Activated T-cell treated with anti-CD3 and anti-CD28 coated beads, Interleukin-2, amount 50 U/mL, for 72 hours (primary cell): ENCODE measurements around the gene OR10C1. TPM values are rescaled to one million over a fixed set of nuclear protein-coding genes. Genes with fewer than 3 reads are reported as not detected.
"Not testable (repeated sequence)": the region's sequence is repeated elsewhere in the genome, so short reads cannot be mapped to it uniquely, and the experiment has no call there.

Experiments
- ATAC-seq, 2 donors: fragments of 150-1000 bp; cut with Tn5 transposase; replicated peaks in 1 of 2; 2 replicates each; pipeline ENCODE4 v1.10.0; 2021; ENCODE audit warnings: moderate library complexity in 2 of 2, mild to moderate bottlenecking in 1 of 2
- DNase-seq, 2 donors: peaks; one replicate each; pipeline ENCODE4 v3.0.0; 2021 to 2022; ENCODE audit warnings: mixed read lengths in 1 of 2
- H3K27ac Mint-ChIP-seq: one replicate; pipeline ENCODE4 v1.8.0; 2022; ENCODE audit warnings: mild to moderate bottlenecking, moderate library complexity, mixed read lengths
- H3K27me3 Mint-ChIP-seq: one replicate; pipeline ENCODE4 v1.8.0; 2022; ENCODE audit warnings: low read depth, mixed read lengths
- H3K36me3 Mint-ChIP-seq, 2 donors: one replicate each; pipeline ENCODE4 v1.8.0; 2022; ENCODE audit warnings: mixed read lengths in 2 of 2, mild to moderate bottlenecking in 1 of 2; ENCODE audit not compliant: insufficient read depth in 2 of 2
- H3K4me1 Mint-ChIP-seq: one replicate; pipeline ENCODE4 v1.8.0; 2022; ENCODE audit warnings: low read depth, mixed read lengths
- H3K4me3 Mint-ChIP-seq, 2 donors: one replicate each; pipeline ENCODE4 v1.8.0; 2022; ENCODE audit warnings: mild to moderate bottlenecking in 2 of 2, mixed read lengths in 2 of 2, moderate library complexity in 2 of 2
- H3K9me3 Mint-ChIP-seq, 2 donors: one replicate each; pipeline ENCODE4 v1.8.0; 2022; ENCODE audit warnings: mixed read lengths in 2 of 2
- total RNA-seq, 2 donors: library from RNA; stranded (reverse); gene quantifications; one replicate each; pipeline ENCODE4 v1.2.3, GENCODE V29; 2022

Gene OR10C1, protein sequence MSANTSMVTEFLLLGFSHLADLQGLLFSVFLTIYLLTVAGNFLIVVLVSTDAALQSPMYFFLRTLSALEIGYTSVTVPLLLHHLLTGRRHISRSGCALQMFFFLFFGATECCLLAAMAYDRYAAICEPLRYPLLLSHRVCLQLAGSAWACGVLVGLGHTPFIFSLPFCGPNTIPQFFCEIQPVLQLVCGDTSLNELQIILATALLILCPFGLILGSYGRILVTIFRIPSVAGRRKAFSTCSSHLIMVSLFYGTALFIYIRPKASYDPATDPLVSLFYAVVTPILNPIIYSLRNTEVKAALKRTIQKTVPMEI
- total RNA-seq, result not detected

DNA sequence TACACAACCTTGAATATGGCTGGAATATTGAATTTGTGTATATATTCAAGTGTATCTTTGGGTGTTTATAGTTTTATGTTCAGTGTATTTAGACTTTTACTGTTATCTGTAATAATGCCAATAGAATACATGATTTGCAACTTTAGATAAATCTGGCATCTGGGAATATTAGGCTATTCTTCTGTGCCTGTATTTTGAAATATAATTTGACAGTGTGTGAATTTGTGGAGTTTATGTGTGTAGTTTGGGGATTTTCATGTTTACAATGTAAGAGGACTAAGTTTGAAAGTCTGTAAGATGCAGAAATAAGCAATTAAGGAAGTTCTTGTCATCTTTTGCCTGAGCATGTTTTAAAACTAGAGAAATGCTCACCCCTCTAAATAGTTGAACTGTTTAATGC is at the start of gene OR10C1:
Gene OR10C1, plus strand, starts transcription at position 301 of the 400 bp plus-strand sequence. CDS start 710 bp downstream, outside the sequence.
- H3K9me3 Mint-ChIP-seq, result no peaks in the 10 kb centered on the region
- H3K36me3 Mint-ChIP-seq, result peaks cover 0 to 2% of the 10 kb centered on the region in 2 donors
- ATAC-seq, result no peak
- no peak within 1 kb of the TSS for H3K4me3 Mint-ChIP-seq
- no peak within 1 kb of the TSS for H3K27ac Mint-ChIP-seq
- DNase-seq, result no peak
- no peaks in the 10 kb centered on the region for H3K4me1 Mint-ChIP-seq
- peaks cover 44% of the 10 kb centered on the region for H3K27me3 Mint-ChIP-seq

DNA sequence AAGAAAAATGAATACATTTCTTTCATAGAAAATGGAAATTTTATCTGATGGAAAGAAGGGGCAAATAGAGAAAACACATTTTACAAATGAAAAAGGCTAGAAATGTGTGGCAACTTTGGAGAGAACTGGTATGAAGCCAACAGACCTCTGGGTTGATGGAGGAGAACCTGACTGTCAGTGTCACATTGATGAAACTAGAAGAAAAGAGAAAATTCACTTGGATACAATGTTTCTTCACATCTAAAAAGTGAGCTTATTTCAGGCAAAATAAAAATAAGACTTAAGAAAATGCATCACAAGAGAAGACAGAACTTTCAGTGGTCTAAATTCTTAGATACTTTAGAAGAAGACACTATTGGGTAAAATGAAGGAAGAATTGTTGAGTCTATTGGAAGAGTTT is 43.8 kb upstream of the OR10C1 start, which contains the start of gene OR12D2:
Gene OR12D2, plus strand, starts transcription at position 301 of the 400 bp plus-strand sequence. CDS start 1,069 bp downstream, outside the sequence.
- ATAC-seq (no peak), DNase-seq (no peak)
- no peak within 1 kb of the TSS for H3K4me3 Mint-ChIP-seq
- H3K36me3 Mint-ChIP-seq, result no peaks in the 10 kb centered on the region
- H3K27ac Mint-ChIP-seq, result no peak within 1 kb of the TSS
- no peaks in the 10 kb centered on the region for H3K9me3 Mint-ChIP-seq
- no peaks in the 10 kb centered on the region for H3K4me1 Mint-ChIP-seq
- H3K27me3 Mint-ChIP-seq, result peaks cover 39% of the 10 kb centered on the region

DNA sequence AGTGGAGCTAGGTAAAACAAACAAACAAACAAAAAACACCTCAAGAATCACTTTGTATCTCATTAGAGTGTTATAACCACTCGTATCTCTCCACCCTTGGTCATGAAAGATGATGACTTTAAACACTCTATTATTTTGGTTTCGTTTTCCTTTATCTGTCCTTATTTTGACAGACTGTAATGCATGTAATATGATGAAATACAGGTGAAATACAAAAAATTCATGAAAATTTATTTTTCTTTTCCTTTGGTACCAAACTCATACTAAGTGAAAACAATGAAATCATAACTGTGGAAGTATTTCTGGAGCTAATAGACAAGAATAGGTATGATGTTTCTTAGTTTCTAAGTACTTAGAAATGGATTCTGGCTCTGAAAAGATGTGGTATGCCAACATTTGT is 39.6 kb upstream of the OR10C1 start:
- DNase-seq (no peak), ATAC-seq (no peak)
- no peaks in the 10 kb centered on the region for H3K36me3 Mint-ChIP-seq
- H3K27me3 Mint-ChIP-seq, result peaks cover 62% of the 10 kb centered on the region
- H3K27ac Mint-ChIP-seq, result no peak overlapping the region
- H3K4me3 Mint-ChIP-seq, result no peak overlapping the region
- no peaks in the 10 kb centered on the region for H3K4me1 Mint-ChIP-seq
- H3K9me3 Mint-ChIP-seq, result no peaks in the 10 kb centered on the region

DNA sequence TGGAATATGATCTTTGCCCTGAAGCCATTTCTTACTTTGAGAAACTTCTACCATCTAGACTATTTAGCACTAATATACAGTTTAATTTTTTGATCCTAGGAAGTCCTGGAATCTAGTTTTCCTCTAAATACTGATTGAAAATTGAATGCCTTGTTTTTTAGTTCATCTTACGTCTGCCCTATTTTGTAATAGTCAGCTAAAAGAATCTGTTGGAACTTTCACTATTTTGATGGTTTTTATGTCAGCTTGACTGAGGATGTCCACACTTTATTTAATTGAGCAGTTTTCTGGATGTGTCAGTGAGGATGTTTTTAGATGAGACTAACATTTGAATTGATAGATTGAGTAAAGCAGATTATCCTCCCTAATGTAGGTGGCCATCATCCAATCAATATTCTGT is 35.3 kb upstream of the OR10C1 start:
- Mint-ChIP-seq H3K4me3 (no peak overlapping the region), H3K9me3 (peaks cover 0 to 1% of the 10 kb centered on the region in 2 donors), H3K27ac (no peak overlapping the region), H3K4me1 (no peaks in the 10 kb centered on the region), H3K36me3 (no peaks in the 10 kb centered on the region), H3K27me3 (peaks cover 49% of the 10 kb centered on the region)
- DNase-seq (no peak), ATAC-seq (no peak)

DNA sequence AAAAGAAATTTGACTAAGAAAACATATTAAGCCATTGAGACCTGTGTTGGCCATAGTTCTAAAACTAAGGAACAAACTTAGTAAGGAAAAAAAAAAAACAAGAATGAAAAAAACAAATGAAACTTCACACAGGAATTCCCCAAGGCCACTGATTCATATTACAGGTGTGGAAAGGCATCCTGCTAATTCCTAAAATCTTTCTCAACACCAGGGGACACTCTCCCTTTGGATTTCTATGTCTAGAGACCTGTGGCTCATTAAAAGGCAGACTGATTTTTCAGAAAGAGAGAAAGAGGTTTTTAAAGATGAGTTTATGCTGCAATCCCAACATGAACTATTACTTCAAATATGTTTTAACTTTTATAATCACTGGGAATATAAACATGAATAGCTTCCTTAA is 24.5 kb upstream of the OR10C1 start, which contains the start of gene OR12D1:
Gene OR12D1, plus strand, starts transcription at position 341 of the 400 bp plus-strand sequence.
- DNase-seq (no peak), ATAC-seq (no peak)
- H3K9me3 Mint-ChIP-seq, result peaks cover 9 to 12% of the 10 kb centered on the region in 2 donors
- no peak within 1 kb of the TSS for H3K27ac Mint-ChIP-seq
- no peaks in the 10 kb centered on the region for H3K4me1 Mint-ChIP-seq
- peaks cover 47% of the 10 kb centered on the region for H3K27me3 Mint-ChIP-seq
- H3K36me3 Mint-ChIP-seq, result peaks cover 2 to 6% of the 10 kb centered on the region in 2 donors
- no peak within 1 kb of the TSS for H3K4me3 Mint-ChIP-seq

DNA sequence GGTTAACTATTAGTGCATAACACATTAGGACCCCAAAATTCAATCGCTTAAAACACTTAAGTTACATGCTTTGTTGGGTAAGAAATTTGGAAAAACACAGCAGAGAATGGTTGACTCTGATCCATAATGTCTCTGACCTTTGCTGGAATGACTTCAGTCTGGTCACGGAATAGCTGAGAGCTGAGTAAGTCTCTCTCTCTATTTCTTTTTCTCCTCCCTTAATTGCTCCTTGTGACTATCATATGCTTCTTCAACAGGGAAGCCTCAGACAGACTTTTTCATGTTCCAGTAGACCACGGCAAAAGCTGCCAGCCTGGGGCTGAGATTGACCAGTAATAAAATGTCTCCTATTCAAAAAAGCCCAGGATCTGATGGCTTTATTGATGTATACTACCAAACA is 19.6 kb upstream of the OR10C1 start:
- no peak overlapping the region for H3K4me3 Mint-ChIP-seq
- peaks cover 0 to under 1% of the 10 kb centered on the region in 2 donors for H3K36me3 Mint-ChIP-seq
- DNase-seq, result no peak
- peaks cover 53% of the 10 kb centered on the region for H3K27me3 Mint-ChIP-seq
- peaks cover 5% of the 10 kb centered on the region for H3K4me1 Mint-ChIP-seq
- no peak overlapping the region for H3K27ac Mint-ChIP-seq
- no peak for ATAC-seq
- peaks cover 0 to under 1% of the 10 kb centered on the region in 2 donors for H3K9me3 Mint-ChIP-seq

DNA sequence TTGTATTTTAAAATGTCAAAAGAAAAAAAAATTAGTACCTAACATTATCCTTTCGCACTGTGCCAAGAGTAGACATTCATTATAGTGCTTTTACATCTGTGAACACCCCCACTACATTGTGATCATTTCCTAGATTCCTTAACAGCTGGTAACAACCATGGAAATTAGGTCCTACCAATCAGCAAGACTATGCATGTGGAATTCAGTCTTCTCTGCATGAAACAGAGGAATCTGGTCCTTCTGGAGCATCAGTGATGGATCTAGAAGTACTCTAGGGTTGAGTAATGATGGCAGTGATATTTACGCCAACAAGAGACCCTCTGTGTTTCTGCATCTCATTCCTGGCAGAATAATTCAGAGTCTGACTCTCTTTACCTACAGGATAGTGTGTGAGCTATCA is 14.9 kb upstream of the OR10C1 start:
- H3K36me3 Mint-ChIP-seq, result peaks cover 0 to 2% of the 10 kb centered on the region in 2 donors
- H3K4me3 Mint-ChIP-seq, result no peak overlapping the region
- no peak for ATAC-seq
- H3K4me1 Mint-ChIP-seq, result peaks cover 11% of the 10 kb centered on the region
- H3K9me3 Mint-ChIP-seq, result peaks cover 2% of the 10 kb centered on the region in 2 donors
- peaks cover 69% of the 10 kb centered on the region for H3K27me3 Mint-ChIP-seq
- no peak for DNase-seq
- no peak overlapping the region for H3K27ac Mint-ChIP-seq

DNA sequence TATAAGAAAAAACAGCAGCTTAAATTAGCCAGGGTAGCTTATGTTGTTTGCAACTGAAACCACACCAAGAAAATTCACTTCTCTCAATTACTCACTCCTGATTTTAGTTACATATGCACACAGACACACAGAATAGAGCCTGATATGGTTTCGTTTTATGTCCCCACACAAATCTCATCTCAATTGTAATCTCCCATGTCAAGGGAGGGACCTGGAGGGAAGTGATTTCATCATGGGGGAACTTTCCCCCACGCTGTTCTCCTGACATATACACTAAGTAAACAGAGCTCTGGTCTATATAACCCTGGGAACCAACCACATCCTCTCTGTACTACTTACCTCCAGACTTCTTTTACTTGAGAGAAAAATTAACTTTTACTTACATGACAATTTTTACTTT is 14.5 kb upstream of the OR10C1 start:
- H3K4me1 Mint-ChIP-seq, result peaks cover 11% of the 10 kb centered on the region
- H3K27me3 Mint-ChIP-seq, result peaks cover 70% of the 10 kb centered on the region
- ATAC-seq (peak; percentile 90 to 91), DNase-seq (peak; percentile 5 to 6)
- peaks cover 2% of the 10 kb centered on the region in 2 donors for H3K9me3 Mint-ChIP-seq
- H3K36me3 Mint-ChIP-seq, result peaks cover 0 to 2% of the 10 kb centered on the region in 2 donors
- no peak overlapping the region for H3K27ac Mint-ChIP-seq
- no peak overlapping the region for H3K4me3 Mint-ChIP-seq

DNA sequence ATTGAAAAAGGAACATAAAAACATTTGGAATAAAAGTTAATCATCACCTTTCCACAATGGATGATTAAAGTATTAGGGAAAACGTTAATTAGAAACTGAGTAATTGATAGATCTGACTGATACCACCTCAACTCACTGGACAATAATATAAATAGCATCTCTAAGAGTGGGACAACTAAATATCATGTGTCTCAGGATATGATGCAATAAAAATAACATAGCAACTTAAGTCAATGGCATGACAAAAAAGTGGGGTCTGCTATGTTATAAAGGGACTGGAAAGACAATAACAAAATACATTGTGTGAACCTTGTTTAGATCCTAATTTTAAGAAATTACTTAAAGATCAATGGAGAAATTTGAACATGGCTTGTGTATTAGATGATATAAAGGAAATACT is 14.0 kb upstream of the OR10C1 start:
- H3K36me3 Mint-ChIP-seq, result peaks cover 0 to 2% of the 10 kb centered on the region in 2 donors
- peaks cover 2% of the 10 kb centered on the region in 2 donors for H3K9me3 Mint-ChIP-seq
- no peak overlapping the region for H3K4me3 Mint-ChIP-seq
- ATAC-seq (no peak), DNase-seq (no peak)
- H3K27ac Mint-ChIP-seq, result no peak overlapping the region
- peaks cover 11% of the 10 kb centered on the region for H3K4me1 Mint-ChIP-seq
- H3K27me3 Mint-ChIP-seq, result peaks cover 69% of the 10 kb centered on the region

DNA sequence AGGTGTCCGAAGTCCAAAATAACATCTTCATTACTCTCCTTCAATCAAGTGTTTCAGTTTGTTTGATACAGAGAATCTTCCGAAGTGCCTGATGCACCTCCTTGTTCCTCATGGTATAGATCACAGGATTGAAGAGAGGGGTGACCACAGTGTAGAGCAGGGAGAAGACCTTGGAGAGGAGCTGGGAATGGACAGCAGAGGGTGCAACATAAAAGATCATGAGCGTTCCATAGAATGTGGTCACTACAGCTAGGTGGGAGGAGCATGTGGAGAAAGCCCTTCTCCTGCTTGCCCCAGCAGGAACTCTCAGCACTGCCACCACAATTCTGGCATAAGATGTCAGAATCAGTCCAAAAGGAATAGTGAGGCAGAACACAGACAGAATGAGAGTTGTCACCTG is 12.5 kb upstream of the OR10C1 start:
- no peak for DNase-seq
- H3K36me3 Mint-ChIP-seq, result peaks cover 0 to 2% of the 10 kb centered on the region in 2 donors
- peaks cover 11% of the 10 kb centered on the region for H3K4me1 Mint-ChIP-seq
- peaks cover 2% of the 10 kb centered on the region in 2 donors for H3K9me3 Mint-ChIP-seq
- H3K27ac Mint-ChIP-seq, result no peak overlapping the region
- no peak overlapping the region for H3K4me3 Mint-ChIP-seq
- ATAC-seq, result no peak
- H3K27me3 Mint-ChIP-seq, result peaks cover 64% of the 10 kb centered on the region

DNA sequence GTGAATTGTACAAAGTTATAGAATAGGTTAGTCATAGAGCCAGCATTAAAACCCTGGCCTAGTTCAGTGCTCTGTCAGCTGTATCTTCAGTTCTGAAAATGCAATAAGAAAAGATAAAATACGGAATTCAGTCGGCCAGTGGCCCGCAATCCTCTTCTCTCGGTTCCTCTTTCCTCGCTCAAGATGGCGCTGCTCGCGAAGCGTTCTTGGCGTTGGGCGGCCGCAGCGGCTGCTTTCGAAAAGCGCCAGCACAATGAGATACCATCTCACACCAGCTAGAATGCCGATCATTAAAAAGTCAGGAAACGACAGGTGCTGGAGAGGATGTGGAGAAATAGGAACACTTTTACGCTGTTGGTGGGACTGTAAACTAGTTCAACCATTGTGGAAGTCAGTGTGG is 2.4 kb upstream of the OR10C1 start:
- H3K27me3 Mint-ChIP-seq, result peaks cover 59% of the 10 kb centered on the region
- H3K36me3 Mint-ChIP-seq, DNase-seq, H3K27ac Mint-ChIP-seq, H3K4me3 Mint-ChIP-seq, H3K9me3 Mint-ChIP-seq, H3K4me1 Mint-ChIP-seq, ATAC-seq: not testable (repeated sequence)

DNA sequence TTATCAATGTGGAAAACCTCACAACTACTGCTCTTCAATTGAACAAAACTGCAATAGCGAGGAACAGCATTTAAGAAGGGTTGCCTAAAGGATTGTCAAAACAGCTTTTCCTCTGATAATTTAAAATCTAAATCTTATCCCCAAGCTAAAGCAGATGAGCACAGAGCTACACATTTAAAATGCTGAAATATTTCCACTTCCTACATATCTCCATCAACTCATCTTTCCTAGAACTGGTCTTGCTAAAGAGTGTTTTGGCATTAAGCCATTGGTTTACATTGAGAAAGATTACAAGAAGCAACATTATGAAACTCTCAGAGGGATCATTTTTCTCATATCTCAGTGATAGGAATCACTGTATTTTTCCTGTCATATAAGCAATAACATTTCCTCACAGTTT is 3.6 kb downstream of the OR10C1 start:
- no peak for DNase-seq
- Mint-ChIP-seq H3K9me3 (peaks cover 2 to 4% of the 10 kb centered on the region in 2 donors), H3K36me3 (peaks cover 0 to 2% of the 10 kb centered on the region in 2 donors), H3K4me3 (no peak overlapping the region), H3K27ac (no peak overlapping the region), H3K4me1 (no peaks in the 10 kb centered on the region), H3K27me3 (peaks cover 54% of the 10 kb centered on the region)
- no peak for ATAC-seq

DNA sequence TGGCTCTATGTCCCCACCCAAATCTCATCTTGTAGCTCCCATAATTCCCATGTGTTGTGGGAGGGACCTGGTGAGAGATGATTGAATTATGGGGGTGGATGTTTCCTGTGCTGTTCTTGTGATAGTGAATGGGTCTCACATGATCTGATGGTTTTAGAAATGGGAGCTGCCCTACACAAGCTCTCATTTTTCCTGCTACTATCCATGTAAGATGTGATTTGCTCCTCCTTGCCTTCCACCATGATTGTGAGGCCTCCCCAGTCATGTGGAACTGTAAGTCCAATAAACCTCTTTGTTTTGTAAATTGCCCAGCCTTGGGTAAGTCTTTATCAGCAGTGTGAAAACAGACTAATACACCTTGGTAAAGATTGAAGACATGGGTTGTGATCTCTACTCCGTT is 4.9 kb downstream of the OR10C1 start:
- not testable (repeated sequence) for DNase-seq, H3K27ac Mint-ChIP-seq, H3K36me3 Mint-ChIP-seq, ATAC-seq, H3K9me3 Mint-ChIP-seq, H3K4me1 Mint-ChIP-seq, H3K4me3 Mint-ChIP-seq
- peaks cover 47% of the 10 kb centered on the region for H3K27me3 Mint-ChIP-seq

DNA sequence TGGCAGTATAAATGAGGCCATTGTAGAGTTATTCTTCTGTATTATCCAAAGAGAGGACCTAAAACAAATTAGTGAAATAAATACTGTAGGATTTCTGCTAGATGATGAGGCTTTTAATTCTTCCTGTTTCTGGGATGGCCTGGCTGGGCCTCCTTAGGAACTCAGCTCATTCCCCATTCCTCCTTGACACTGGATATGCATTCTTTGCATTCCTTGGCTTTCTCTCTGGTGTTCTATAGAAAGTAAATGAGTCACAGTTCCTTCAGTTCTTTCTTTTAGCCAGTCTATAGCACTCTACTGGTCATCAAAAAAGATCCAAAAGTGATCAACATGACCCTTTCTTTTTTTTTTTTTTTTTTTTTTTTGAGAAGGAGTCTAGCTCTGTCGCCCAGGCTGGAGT is 8.6 kb downstream of the OR10C1 start:
- Mint-ChIP-seq H3K27ac (no peak overlapping the region), H3K4me3 (no peak overlapping the region), H3K36me3 (peaks cover 0 to 2% of the 10 kb centered on the region in 2 donors), H3K9me3 (peaks cover 5 to 7% of the 10 kb centered on the region in 2 donors), H3K27me3 (peaks cover 49% of the 10 kb centered on the region), H3K4me1 (no peaks in the 10 kb centered on the region)
- no peak for DNase-seq
- no peak for ATAC-seq
